T follicular helper cell (primary cell): ENCODE measurements around the gene CCNG1.

ENCODE experiments used
- DNase-seq: peaks from one replicate; pipeline ENCODE4 v3.0.0-alpha.2; 2020; ENCODE audit warnings: low read depth

CCNG1 gene

DNA sequence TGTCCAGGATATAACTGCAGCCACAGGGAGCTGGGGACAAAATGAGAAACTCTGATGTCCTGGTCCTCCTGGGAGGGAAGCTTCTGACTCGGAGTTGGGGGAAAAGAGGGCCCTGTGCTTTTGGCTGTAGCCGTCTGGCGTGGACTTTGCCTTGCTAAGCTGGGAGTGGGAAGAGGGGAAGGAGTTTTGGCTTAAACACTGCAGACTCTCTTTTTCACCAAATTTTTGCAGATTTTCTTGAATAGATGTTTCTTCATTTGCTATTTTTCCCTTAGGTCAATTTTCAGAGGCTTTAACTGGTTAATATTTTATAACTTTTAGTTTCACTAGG lies 52.3 kb downstream of the CCNG1 start:
- no peak for DNase-seq
